GM19035 (cell line): Measurements from ENCODE around the gene HOXA3.

Experiments
- ATAC-seq: cut with Tn5 transposase; IDR thresholded peaks from one replicate; pipeline ENCODE4 v1.9.1; 2021; ENCODE audit not compliant: unreplicated experiment

HOXA3 gene

DNA sequence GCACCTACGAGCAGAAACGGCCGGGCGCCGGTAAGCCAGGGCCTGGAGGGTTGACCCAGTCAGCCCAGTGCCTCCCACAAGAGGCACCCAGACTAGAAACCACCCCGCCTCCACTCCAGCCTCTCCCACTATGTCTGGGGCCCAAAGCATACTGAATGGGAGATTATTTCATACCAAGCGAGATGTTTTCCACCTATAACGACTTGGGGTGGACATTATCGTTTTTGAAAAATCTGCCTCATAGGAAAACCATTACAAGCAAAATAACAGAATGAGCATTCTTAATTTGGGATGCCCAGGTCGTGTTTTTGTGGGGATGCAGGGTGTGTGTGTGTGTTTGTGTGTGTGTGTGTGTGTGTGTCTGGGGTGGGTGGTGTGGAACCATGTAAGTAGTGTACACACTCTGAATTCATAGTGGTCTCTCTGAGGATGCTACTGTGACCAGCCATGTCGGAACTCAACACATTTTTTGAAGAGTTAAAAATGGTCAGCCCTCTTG, 6.4 kb downstream of the HOXA3 start:
- no peak for ATAC-seq

DNA sequence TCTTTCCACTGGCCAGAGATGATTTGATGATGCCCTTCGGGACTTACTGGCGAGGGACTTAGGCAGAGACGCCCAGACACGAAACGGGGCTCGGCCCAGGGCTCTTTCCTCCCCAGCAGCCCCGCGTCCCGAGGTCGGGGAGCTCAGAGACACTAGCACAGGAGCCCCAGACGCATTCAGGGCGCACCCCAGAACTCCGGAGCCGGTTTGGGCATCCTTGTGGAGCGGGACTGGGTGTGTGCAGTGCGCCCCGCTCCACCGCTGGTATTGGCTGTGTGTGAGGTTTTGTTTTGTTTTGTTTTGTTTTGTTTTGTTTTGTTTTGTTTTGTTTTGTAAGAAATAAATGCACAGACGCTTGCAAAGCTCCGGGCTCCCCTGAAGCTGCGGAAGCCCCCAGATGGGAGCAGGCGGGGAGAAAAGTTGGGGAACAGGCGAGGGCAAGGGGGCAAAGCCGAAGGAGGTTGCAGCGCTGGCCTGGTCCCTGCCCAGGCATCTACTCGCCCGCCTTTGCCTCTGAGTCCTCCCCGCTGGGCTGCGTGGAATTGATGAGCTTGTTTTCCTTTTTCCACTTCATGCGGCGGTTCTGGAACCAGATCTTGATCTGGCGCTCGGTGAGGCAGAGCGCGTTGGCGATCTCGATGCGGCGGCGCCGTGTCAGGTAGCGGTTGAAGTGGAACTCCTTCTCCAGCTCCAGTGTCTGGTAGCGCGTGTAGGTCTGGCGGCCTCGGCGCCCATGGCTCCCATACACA, 7.0 kb downstream of the HOXA3 start:
- no peak for ATAC-seq

DNA sequence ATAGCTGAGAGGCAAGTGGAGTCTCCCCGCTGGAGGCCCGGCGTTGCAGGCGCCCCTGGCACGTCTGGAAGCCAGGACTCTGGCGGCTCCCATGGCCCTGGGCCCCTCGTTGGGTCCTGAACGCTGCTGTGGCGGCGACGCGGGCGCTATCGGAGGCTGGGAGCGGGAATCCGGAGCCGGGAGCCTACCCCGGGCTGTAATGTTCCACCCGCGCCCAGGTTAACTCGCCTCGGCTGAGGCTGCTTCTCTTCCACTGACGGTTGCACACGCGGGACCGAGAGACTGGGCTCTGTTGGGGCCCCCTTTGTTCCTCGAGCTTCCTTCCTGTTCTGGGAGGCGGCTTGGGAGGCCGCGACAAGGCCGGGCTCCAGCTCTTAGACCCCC, 7.6 kb downstream of the HOXA3 start:
- no peak for ATAC-seq

DNA sequence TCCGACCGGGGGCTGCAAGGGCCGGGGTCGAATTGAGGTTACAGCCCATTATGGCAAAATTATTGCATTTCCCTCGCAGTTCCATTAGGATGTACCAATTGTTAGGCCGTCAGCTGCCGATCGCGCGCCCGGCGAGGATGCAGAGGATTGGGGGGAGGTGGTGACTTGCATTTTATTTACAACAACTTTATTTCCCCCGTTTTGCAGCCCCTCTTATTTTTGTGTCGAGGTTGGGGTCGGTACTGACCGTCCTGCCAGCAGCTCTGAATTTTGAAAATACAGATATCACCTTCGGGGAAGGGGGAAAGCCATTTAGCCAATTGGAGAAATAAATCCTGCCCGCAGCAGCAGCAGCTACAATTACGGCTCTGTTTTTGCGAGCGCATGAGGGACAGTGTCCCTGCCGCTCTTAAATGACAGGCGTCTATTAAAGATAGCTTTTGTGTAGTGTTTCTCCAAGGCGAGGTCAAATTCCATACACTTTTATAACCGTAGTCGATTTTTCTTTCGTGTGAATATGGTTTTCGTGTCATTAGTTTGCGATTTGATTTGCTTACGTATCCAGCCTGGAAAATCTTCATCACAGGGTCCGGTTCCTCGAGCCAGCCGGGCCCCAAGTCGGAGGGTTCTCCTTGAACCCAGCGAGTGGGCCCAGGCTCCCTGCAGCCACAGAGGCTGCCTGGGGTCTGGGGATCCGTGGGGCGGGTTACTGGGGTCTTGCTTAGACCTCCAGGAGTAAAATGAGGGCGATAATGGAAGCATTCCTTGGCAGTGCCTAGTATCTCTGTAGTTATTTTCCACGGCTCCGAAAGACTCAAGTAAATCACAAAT, 8.2 kb downstream of the HOXA3 start:
- ATAC-seq: no peak

DNA sequence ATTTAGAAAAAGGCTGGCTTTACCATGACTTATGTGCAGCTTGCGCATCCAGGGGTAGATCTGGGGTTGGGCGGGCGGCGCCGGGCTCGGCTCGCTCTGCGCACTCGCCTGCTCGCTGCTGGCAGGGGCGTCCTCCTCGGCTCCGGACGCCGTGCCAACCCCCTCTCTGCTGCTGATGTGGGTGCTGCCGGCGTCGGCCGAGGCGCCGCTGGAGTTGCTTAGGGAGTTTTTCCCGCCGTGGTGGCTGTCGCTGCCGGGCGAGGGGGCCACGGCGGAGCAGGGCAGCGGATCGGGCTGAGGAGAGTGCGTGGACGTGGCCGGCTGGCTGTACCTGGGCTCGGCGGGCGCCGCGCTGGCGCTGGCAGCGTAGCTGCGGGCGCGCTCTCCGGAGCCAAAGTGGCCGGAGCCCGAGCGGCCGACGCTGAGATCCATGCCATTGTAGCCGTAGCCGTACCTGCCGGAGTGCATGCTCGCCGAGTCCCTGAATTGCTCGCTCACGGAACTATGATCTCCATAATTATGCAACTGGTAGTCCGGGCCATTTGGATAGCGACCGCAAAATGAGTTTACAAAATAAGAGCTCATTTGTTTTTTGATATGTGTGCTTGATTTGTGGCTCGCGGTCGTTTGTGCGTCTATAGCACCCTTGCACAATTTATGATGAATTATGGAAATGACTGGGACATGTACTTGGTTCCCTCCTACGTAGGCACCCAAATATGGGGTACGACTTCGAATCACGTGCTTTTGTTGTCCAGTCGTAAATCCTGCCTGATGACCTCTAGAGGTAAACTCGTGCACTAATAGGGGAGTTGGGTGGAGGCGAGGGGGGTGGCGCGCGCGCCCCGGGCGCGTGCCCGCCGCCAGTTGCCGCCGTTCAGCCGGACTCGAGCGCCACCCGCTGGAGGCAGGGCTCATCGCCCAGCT, 9.1 kb downstream of the HOXA3 start, which contains the start of gene HOXA5:
Gene HOXA5, minus strand, starts transcription at position 659 of the 927 bp plus-strand sequence. Its CDS starts 74 bp downstream, at position 585.
- peak; percentile 73 for ATAC-seq

DNA sequence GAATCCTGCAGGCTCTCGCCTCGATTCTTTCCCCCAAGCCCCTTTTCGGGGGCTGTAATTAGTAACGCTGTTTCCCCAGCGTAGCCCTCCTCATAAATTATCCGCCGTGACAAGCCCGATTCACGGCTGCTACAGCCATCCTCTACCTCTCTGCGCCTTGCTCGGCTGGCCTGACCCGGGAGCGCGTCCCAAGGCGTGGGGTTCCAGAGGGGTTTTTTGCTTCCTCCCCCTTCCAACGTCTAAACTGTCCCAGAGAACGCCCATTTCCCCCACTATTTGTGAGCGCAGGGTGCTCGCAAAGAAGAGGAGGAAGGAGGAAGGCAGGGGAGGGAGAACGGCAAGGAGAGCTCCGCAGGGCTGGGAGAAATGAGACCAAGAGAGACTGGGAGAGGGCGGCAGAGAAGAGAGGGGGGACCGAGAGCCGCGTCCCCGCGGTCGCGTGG, 9.8 kb downstream of the HOXA3 start:
- no peak for ATAC-seq

DNA sequence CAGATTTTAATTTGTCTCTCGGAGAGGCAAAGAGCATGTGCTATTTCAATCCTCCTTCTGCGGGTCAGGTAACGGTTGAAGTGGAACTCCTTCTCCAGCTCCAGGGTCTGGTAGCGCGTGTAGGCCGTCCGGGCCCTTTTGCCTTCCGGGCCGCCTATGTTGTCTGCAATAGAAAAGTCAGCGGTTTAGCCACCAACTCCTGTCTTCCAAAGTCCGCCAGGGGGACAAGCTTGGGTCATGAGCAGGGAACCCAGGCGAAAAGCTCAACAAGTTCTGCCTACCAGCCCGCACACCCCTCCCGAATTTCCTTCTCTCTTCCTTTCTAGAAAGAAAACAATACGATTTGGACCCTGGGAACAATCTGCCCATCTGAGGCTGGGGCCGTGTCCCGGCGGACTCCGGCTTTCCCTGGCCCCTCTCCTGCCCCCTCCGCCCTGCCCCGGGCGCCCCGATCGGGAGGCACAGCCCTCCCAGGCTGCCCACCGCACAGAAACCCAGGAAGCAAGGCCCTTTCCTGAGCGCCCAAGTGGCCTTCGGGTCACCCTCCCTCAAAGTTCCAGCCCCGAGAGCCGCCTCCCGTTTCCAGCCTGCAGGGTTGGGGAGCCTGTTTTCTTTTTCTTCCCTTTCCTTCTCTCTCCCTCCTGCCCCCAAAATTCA, 10.3 kb downstream of the HOXA3 start:
- no peak for ATAC-seq

DNA sequence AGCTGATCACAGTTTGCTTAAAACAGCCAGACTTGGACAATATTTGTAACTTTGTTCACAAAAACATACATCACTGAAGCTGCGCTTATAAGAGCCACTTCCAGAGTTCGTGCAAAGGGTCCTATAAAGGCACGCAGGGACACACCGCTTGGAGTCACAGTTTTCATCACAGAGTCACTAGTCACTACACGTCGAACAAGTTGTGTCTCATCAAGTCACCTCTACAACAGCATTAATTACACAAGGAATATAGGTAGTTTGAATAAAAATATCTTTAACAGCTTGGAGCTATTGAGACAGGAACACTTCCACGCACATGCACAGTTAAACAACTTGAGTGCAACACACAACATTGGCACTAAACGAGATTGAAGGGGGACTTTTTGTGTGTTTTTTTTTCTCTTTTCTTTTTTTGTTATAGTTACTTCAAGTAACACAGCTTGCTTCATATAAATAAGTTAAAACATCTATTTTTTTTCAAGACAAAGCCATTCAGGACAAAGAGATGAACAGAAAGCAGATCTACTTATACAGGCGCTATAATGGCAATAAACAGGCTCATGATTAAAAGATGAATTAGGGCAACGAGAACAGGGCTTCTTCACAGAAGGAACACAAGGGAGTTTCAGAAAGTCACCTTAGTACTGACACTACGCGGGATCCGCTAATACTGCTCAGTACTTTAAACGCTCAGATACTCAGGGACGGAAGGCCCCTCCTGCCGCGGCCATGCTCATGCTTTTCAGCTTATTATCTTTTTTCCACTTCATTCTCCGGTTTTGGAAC, 11.1 kb downstream of the HOXA3 start:
- no peak for ATAC-seq

DNA sequence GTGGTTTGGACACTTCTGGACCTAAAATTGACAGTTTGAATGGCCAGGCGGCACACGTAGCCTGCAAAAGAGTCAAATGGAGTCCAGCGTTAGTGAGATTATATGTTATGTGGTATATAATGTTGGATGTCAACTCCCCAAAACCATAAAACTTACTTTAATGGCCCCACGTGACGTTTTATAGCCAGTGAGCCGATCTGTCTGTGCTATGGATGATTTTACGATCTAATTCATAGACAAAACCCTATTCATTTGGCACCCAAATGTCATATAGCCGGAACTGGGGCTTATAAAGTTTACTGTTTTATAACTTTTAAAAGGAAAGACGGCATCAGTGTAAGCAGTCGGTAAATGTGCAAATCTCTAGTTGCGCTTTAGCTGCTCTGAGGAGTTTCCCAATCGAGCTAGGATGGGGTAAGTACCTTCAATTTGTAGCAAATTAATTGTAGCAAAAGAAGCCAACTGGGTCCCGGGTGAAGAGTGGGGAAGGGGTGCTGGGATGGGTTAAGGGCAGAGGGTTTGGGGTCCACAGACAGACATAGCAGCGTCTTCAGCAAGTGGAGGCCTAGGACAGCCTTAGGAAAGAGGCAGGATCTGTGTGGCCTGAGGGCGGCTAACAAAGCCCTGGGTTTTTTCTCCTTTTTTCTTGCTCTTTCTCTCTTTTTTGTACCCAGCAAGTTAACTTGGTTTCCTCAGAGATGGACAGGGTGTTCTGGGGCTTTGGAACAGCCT, 12.1 kb downstream of the HOXA3 start:
- no peak for ATAC-seq

DNA sequence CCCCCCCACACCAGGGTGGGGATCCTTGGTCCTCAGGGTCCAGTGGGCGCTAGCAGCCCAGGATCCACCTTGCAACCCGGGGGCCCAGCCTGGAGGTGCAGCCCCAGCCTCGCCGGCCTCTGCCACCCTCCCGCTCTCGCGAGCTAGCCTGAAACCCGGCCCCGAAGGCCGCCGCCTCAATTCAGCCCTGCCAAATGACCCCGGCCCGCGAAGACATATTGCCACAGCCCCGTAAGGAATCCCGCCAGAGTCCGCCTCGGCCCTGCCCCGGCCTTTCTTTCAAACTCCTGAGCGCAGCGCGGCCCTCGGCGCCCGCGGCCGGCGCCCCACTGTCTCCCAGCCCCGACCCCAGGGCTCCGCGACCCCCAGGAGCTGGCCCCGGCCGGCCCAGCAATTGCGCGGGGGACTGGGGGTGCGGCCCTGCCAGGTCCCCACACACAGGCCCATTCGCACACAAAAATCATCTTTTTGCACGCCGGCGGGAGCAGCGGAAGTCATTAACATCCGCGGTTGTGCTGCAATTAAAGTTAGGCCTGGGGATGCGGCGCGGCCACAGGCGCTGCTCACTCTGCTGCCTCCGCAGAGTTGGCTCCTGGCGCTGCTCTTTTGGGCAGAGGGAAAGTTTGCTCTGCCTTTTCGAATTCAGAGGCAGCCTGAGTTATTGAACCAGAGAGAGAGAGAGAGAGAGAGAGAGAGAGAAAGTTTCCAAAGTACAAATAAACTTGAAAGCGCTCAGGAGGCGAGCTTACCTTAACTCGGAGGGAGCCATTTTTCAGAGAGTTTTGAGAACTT, 12.9 kb downstream of the HOXA3 start:
- no peak for ATAC-seq

DNA sequence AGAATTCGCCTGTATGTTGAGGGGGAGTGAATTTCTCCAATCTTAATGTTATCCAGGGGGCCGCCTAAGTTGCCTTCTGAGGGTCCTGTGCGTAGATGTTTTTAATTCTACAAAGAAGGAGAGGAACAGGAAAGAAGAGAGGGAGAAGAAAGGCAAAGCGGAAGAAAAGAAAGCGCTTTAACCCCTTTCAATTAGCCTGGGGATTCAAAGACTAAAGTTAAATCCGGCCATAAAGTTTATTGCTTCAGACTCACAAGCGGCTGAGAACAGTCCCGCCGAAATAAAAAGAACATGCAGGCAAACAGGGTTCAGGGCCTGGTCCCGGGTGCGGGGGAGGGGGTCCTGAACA, 13.4 kb downstream of the HOXA3 start:
- no peak for ATAC-seq

DNA sequence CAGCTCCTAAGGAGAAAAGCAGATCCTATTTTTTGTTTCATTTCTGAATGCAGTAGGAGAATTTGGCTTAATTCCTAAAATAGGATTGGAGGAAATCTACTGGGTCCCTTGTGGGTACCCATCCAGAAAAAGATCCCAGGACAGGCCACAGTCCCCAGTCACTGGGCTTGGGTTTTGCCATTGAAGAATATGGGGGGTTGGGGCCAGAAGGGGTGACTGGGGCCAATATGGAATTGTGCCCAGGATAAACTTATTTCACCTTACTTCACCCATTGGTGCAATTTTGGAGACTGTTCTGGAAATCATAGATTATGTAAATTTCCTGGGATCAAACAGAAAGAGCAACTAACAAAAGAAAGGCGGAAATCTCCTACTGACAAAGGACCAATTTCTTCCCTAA, 13.9 kb downstream of the HOXA3 start:
- no peak for ATAC-seq

DNA sequence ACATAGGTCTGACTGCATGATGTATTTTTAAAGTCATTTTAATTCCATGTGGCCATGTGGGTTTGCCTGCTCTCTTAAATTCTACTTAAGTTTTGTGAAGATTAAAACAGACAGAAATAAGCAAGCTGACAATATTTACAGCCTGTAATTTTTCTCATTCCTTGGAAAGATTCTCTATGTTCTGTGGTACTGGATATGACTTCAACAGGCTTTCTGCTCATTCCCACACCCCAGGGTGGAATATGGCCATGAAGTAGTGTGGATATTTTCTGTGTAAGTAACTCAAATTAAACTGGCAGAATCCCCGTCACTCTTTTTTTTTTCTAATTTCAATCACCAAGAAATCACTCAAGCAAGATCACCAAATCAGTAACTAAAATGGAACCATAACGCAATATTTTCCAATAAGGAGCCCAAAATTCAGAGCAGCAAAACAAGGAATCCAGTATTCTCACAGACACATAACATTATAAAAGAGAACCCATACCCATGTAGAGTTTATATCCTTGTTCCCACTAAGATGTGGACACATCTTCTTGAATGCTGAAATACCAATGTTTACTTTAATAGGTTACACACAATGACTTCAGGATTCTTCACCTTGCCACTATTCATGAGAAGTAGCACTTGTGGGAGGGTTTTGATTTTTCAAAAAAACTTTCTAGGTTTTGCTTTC, 14.6 kb downstream of the HOXA3 start:
- ATAC-seq: no peak

DNA sequence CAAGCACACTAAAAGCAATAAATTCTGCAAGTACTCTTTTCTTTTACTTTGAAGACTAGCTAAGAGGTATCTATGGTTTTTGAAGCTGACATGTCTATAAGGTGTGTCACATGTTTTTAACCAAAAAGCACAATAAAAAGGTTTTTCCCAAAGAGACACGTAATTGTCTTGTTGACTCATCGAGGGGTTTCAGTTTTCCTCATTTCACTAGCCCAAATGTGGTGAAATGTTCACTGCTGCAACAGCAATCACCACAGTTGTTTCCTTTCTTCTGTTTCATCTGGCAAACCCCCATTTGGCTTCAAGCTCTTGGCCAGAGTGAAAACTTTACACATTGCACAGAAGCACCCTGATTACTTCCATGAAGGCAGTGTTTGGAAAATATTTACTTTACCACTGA, 18.0 kb downstream of the HOXA3 start:
- ATAC-seq: no peak

DNA sequence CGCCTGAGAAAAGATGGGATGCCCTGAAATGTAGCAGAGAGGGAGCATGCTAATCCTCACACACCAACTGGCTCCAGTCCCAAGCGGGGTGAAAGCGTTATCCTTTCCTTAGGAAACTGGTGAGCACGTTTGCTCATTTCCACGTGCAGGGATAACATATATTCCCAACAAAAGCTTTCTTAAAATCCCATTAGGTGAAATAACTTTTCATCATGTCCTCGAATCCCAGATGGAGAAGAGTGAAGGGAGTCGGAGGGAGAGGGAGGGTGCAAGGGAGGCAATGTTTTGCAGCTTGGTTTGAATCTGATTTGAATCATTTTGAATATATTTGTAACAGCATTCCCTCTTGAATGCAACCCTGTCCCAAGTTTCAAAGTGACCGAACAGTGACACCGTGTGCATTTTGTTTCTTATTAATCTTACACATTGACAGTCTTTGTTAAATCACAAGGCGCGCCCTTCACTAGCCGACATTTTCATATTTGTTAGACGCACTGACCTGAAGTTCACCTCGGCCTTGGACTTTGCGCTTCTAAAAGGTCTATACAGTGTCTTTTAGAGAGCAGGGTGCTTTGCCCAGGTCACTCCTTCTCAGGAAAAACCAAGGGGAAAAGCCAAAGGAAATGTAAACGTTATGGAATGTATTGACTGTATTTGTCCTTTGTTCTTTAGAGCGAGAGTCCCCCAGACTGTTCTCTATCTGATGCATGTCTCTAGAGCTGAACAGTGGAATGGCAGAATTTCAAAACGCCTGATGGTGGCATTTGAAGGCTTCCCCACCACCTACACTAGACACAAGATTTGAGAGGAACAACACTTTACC, 18.8 kb downstream of the HOXA3 start:
- no peak for ATAC-seq

DNA sequence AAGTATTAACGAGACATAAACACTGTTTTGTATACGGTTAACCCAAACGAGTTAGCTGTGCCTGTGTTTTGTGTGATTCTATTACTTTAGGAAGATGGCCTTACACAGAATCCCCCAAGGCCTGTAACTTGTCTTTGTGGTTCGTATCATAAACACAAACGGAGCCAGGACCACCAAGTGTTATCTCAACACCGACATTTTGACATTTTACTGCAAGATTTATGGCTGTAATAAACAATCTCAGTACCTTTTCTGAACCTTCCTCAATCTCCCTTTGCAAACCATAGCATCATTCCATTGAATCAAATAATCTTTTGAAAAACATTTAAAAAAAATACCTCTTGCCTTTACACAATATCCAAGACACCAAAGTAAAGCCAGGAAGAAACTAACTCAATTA, 19.4 kb downstream of the HOXA3 start:
- ATAC-seq: no peak

DNA sequence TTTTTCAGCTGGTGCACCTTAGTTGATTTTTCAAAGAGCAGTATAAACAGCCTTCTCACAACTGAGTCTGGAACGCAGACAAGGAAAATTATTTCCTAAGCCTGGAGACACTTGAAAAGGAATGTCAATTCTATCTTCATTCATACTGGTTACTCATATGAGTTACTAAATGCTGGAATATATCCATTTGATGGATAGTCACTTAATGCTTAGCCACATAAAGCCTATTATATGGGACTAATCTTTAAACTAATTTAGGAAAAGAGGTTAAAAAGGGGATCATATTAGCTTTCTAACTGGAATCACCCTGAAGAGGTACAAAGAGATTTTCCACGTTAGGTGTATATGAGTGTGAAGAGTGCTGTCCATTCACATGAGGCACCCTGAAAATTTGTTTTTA, 20.2 kb downstream of the HOXA3 start:
- no peak for ATAC-seq
